ENCODE measurements around the gene LRRN4. TPM values are rescaled to one million over a fixed set of nuclear protein-coding genes. Genes with fewer than 3 reads are reported as not detected.

The LRRN4 gene
- total and polyA plus RNA-seq, 2 donors = 0.02 to 0.05 TPM

DNA sequence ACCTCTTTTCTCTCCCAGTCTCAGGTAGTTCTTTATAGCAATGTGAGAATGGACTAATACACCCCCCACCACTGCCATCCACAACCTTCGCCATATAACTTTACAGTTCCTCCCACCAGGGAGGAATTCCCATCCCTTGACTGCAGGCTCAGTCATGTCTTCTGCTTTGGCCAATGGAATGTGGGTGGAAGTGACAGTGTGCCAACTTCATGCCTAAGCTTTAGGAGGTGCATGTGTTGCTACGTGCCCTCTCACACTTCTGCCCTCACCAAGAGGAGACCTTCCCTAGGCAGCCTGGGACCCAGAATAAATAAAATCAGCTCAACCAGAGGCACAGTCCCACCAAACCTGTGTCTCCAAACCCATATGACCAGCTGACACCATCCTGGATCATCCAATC lies 33.0 kb upstream of the LRRN4 start:
- Histone ChIP-seq H3K4me1 (ENCODE audit: control insufficient read depth in 2 of 2, insufficient read depth in 2 of 2, low read length in 2 of 2) (no peaks in the 10 kb centered on the region), H3K27me3 (ENCODE audit: control insufficient read depth in 2 of 2, insufficient read depth in 1 of 2, low read length in 1 of 2) (no peaks in the 10 kb centered on the region), H3K9me3 (ENCODE audit: control insufficient read depth in 2 of 2, insufficient read depth in 1 of 2, low read length in 1 of 2) (no peaks in the 10 kb centered on the region), H3K27ac (ENCODE audit: low read depth in 1 of 2, low read length in 1 of 2) (no peak overlapping the region), H3K4me3 (ENCODE audit: low read length in 2 of 2) (no peak overlapping the region), H3K36me3 (ENCODE audit: control insufficient read depth in 2 of 2, insufficient read depth in 2 of 2, low read length in 1 of 2) (no peaks in the 10 kb centered on the region)
- no peak for DNase-seq (ENCODE audit: low read depth in 6 of 9, low spot score in 9 of 9)
- 98% methylated on average over 2 of the region's 2 CpGs for WGBS

DNA sequence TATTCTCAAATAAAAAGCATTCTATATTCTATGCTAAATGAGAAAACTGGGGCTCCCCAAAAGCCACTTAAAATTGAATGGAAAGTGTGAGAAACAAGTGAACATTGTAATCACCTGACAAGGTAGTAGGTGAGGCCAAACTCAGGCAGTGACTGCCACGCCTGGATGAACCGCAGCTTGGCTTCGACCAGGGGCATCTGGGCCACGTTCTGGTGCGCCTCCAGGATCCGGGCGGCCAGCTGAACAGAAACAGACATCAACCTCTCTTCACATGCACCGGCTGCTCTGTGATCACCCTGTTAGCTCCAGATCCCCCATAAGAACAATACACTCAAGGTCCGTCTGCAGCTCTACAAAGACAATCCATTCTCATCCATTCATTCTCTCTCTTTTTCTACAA lies 30.1 kb upstream of the LRRN4 start:
- WGBS = 87% methylated on average over 9 of the region's 9 CpGs
- H3K9me3 ChIP-seq (ENCODE audit: control insufficient read depth in 2 of 2, insufficient read depth in 1 of 2, low read length in 1 of 2) = no peaks in the 10 kb centered on the region
- no peak for DNase-seq (ENCODE audit: low read depth in 6 of 9, low spot score in 9 of 9)
- H3K36me3 ChIP-seq (ENCODE audit: control insufficient read depth in 2 of 2, insufficient read depth in 2 of 2, low read length in 1 of 2) = no peaks in the 10 kb centered on the region
- H3K27me3 ChIP-seq (ENCODE audit: control insufficient read depth in 2 of 2, insufficient read depth in 1 of 2, low read length in 1 of 2) = no peaks in the 10 kb centered on the region
- no peak overlapping the region for H3K4me3 ChIP-seq (ENCODE audit: low read length in 2 of 2)
- H3K27ac ChIP-seq (ENCODE audit: low read depth in 1 of 2, low read length in 1 of 2) = no peak overlapping the region
- H3K4me1 ChIP-seq (ENCODE audit: control insufficient read depth in 2 of 2, insufficient read depth in 2 of 2, low read length in 2 of 2) = no peaks in the 10 kb centered on the region

- DNase-seq (ENCODE audit: low read depth in 6 of 9, low spot score in 9 of 9) = no peak
- no peaks in the 10 kb centered on the region for H3K9me3 ChIP-seq (ENCODE audit: control insufficient read depth in 2 of 2, insufficient read depth in 1 of 2, low read length in 1 of 2)
- 96% methylated on average over 2 of the region's 2 CpGs for WGBS
- no peak overlapping the region for H3K27ac ChIP-seq (ENCODE audit: low read depth in 1 of 2, low read length in 1 of 2)
- H3K27me3 ChIP-seq (ENCODE audit: control insufficient read depth in 2 of 2, insufficient read depth in 1 of 2, low read length in 1 of 2) = no peaks in the 10 kb centered on the region
- no peak overlapping the region for H3K4me3 ChIP-seq (ENCODE audit: low read length in 2 of 2)
- no peaks in the 10 kb centered on the region for H3K4me1 ChIP-seq (ENCODE audit: control insufficient read depth in 2 of 2, insufficient read depth in 2 of 2, low read length in 2 of 2)
- no peaks in the 10 kb centered on the region for H3K36me3 ChIP-seq (ENCODE audit: control insufficient read depth in 2 of 2, insufficient read depth in 2 of 2, low read length in 1 of 2)
Observed at GRCh38 chr20:6081236-6081635, 27.4 kb upstream of the LRRN4 start.

GRCh38 chr20:6079016-6079415 lies 25.2 kb upstream of the LRRN4 start:
- Histone ChIP-seq H3K27ac (ENCODE audit: low read depth in 1 of 2, low read length in 1 of 2) (no peak overlapping the region), H3K27me3 (ENCODE audit: control insufficient read depth in 2 of 2, insufficient read depth in 1 of 2, low read length in 1 of 2) (no peaks in the 10 kb centered on the region), H3K4me3 (ENCODE audit: low read length in 2 of 2) (no peak overlapping the region), H3K9me3 (ENCODE audit: control insufficient read depth in 2 of 2, insufficient read depth in 1 of 2, low read length in 1 of 2) (no peaks in the 10 kb centered on the region), H3K4me1 (ENCODE audit: control insufficient read depth in 2 of 2, insufficient read depth in 2 of 2, low read length in 2 of 2) (no peaks in the 10 kb centered on the region), H3K36me3 (ENCODE audit: control insufficient read depth in 2 of 2, insufficient read depth in 2 of 2, low read length in 1 of 2) (no peaks in the 10 kb centered on the region)
- DNase-seq (ENCODE audit: low read depth in 6 of 9, low spot score in 9 of 9) = no peak
- WGBS = 91% methylated on average over 2 of the region's 2 CpGs

DNA sequence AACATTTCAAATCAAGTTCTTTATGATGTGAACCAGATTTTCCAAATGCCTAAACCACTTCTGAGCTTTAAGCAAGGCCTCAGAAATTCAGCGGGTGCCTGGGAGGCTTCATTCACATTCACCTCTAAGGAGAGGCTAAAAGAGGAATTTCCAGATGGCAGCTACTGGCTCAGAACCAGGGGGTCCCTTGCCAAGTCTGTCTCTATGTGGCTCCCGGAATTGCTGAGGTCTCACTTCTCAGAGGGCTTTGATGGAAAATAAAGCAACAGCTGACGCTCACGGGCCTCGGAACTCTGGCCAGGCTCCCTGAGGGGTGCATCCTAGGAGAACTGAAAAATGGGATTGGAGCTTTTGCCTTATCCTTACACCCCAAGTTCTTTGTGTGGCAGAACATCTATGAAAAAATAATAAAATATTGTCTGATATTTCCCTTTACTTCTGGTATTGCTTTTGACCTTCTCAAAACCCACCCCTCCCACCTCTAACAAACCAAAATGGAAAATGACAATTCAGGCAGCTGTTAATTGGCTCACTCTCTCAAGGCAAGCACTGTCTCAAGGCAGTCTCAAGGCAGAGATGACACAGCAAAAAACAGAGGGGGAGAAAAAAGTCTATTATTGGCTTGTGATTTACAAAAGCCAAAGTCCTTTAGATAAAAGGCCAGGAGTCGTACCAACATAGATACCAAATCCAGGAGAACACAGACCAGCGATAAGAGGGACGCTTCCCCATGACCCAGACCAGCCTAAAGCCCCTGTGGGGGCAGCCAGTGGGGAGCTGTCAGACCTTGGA lies 21.8 kb upstream of the LRRN4 start:
- WGBS = 92% methylated on average over 8 of the region's 8 CpGs
- no peak overlapping the region for H3K27ac ChIP-seq (ENCODE audit: low read depth in 1 of 2, low read length in 1 of 2)
- DNase-seq (ENCODE audit: low read depth in 6 of 9, low spot score in 9 of 9) = no peak
- no peaks in the 10 kb centered on the region for H3K27me3 ChIP-seq (ENCODE audit: control insufficient read depth in 2 of 2, insufficient read depth in 1 of 2, low read length in 1 of 2)
- no peaks in the 10 kb centered on the region for H3K9me3 ChIP-seq (ENCODE audit: control insufficient read depth in 2 of 2, insufficient read depth in 1 of 2, low read length in 1 of 2)
- no peaks in the 10 kb centered on the region for H3K4me1 ChIP-seq (ENCODE audit: control insufficient read depth in 2 of 2, insufficient read depth in 2 of 2, low read length in 2 of 2)
- no peak overlapping the region for H3K4me3 ChIP-seq (ENCODE audit: low read length in 2 of 2)
- no peaks in the 10 kb centered on the region for H3K36me3 ChIP-seq (ENCODE audit: control insufficient read depth in 2 of 2, insufficient read depth in 2 of 2, low read length in 1 of 2)

DNA sequence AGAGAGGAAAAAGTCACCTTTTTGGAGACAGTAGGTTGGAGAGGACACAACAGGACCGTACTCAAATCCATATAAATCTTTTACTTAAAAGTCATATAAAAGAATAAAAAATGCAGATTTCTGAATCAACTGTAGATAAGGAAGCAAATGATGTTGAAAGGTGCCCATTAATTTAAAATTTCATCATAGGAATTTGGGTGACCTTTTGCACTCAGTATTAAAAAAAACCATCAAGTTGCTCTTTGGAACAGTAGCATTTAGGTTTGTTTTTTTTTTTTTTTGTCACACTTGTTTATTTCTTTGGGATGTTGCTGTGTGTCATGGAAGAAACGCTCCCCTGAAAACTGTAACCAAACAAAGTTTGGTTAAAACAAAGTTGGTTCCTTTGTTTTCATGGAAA lies 20.9 kb upstream of the LRRN4 start:
- no peak overlapping the region for H3K27ac ChIP-seq (ENCODE audit: low read depth in 1 of 2, low read length in 1 of 2)
- H3K4me1 ChIP-seq (ENCODE audit: control insufficient read depth in 2 of 2, insufficient read depth in 2 of 2, low read length in 2 of 2) = no peaks in the 10 kb centered on the region
- no peak for DNase-seq (ENCODE audit: low read depth in 6 of 9, low spot score in 9 of 9)
- H3K9me3 ChIP-seq (ENCODE audit: control insufficient read depth in 2 of 2, insufficient read depth in 1 of 2, low read length in 1 of 2) = no peaks in the 10 kb centered on the region
- WGBS = 96% methylated on average over 2 of the region's 2 CpGs
- no peaks in the 10 kb centered on the region for H3K27me3 ChIP-seq (ENCODE audit: control insufficient read depth in 2 of 2, insufficient read depth in 1 of 2, low read length in 1 of 2)
- no peak overlapping the region for H3K4me3 ChIP-seq (ENCODE audit: low read length in 2 of 2)
- no peaks in the 10 kb centered on the region for H3K36me3 ChIP-seq (ENCODE audit: control insufficient read depth in 2 of 2, insufficient read depth in 2 of 2, low read length in 1 of 2)

GRCh38 chr20:6074145-6074561 lies 20.3 kb upstream of the LRRN4 start:
- 79% methylated on average over 2 of the region's 2 CpGs for WGBS
- Histone ChIP-seq H3K4me3 (ENCODE audit: low read length in 2 of 2) (no peak overlapping the region), H3K4me1 (ENCODE audit: control insufficient read depth in 2 of 2, insufficient read depth in 2 of 2, low read length in 2 of 2) (no peaks in the 10 kb centered on the region), H3K36me3 (ENCODE audit: control insufficient read depth in 2 of 2, insufficient read depth in 2 of 2, low read length in 1 of 2) (no peaks in the 10 kb centered on the region), H3K9me3 (ENCODE audit: control insufficient read depth in 2 of 2, insufficient read depth in 1 of 2, low read length in 1 of 2) (no peaks in the 10 kb centered on the region), H3K27ac (ENCODE audit: low read depth in 1 of 2, low read length in 1 of 2) (no peak overlapping the region), H3K27me3 (ENCODE audit: control insufficient read depth in 2 of 2, insufficient read depth in 1 of 2, low read length in 1 of 2) (no peaks in the 10 kb centered on the region)
- DNase-seq (ENCODE audit: low read depth in 6 of 9, low spot score in 9 of 9) = peak in 2 of 9 donors; percentile 35 to 38

DNA sequence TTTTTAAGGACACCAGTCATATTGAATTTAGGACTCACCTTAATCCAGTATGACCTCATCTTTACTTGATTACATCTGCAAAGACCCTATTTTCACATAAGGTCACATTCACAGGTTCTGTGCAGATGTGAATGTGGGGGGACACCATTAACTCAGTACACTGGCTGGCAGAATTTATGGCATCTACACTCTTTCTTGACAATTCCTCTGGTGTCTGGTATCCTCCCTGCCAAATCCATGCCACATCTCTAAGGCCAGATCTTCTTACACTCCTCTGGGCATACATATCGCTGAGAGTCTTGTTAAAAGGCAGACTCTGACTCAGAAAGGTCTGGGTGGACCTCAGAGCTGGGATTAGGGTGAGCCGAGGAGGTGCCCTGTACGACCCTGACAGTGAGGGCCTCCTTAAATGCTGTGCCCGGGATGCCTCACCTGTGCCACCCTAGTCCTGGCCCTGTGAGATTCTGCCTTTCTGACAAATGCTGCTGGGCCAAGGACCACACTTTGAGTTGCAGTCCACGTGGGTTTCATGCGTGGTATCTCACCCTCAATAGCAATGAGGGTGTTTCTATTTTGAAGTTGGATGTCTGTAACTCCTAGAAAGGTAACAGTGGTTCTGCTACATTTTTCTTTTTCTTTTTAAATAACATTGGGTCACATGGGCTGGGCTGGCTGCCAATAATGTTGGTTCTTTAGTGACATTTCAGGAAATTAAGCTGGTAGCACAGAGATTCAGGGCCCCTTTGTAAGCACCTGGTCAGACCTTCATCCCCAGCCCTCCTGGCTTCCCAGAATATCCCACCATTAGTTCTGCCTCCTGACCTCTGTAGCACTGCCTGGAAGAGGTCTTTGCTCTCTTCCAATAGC lies 17.2 kb upstream of the LRRN4 start:
- H3K36me3 ChIP-seq (ENCODE audit: control insufficient read depth in 2 of 2, insufficient read depth in 2 of 2, low read length in 1 of 2) = no peaks in the 10 kb centered on the region
- WGBS = 91% methylated on average over 6 of the region's 6 CpGs
- DNase-seq (ENCODE audit: low read depth in 6 of 9, low spot score in 9 of 9) = no peak

DNA sequence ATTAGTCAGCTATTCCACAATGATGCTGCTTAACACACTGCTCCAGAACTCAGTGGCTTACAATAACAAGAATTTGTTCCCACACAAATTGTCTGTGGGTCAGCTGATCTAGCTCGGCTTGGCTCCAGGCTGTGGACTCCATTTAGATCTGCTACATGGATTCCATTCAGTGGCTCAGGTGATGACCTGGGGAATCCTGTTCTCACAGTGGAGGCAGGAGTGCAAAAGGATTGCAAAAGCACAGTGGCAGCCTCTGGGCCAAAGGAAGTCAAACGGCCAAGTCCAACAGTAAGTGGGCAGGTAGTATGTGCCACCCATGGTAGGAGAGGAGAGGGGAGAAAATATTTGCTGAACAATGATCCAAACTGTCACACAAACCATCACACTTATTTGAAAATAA lies 15.8 kb upstream of the LRRN4 start:
- Histone ChIP-seq H3K9me3 (ENCODE audit: control insufficient read depth in 2 of 2, insufficient read depth in 1 of 2, low read length in 1 of 2) (no peaks in the 10 kb centered on the region), H3K4me1 (ENCODE audit: control insufficient read depth in 2 of 2, insufficient read depth in 2 of 2, low read length in 2 of 2) (no peaks in the 10 kb centered on the region), H3K27ac (ENCODE audit: low read depth in 1 of 2, low read length in 1 of 2) (no peak overlapping the region), H3K27me3 (ENCODE audit: control insufficient read depth in 2 of 2, insufficient read depth in 1 of 2, low read length in 1 of 2) (no peaks in the 10 kb centered on the region), H3K4me3 (ENCODE audit: low read length in 2 of 2) (no peak overlapping the region), H3K36me3 (ENCODE audit: control insufficient read depth in 2 of 2, insufficient read depth in 2 of 2, low read length in 1 of 2) (no peaks in the 10 kb centered on the region)
- 98% methylated on average over 2 of the region's 2 CpGs for WGBS
- DNase-seq (ENCODE audit: low read depth in 6 of 9, low spot score in 9 of 9) = no peak

More for the DNA sequence above, 17.2 kb upstream of the LRRN4 start:
- no peak overlapping the region for H3K4me3 ChIP-seq (ENCODE audit: low read length in 2 of 2)
- no peaks in the 10 kb centered on the region for H3K4me1 ChIP-seq (ENCODE audit: control insufficient read depth in 2 of 2, insufficient read depth in 2 of 2, low read length in 2 of 2)
- no peak overlapping the region for H3K27ac ChIP-seq (ENCODE audit: low read depth in 1 of 2, low read length in 1 of 2)
- no peaks in the 10 kb centered on the region for H3K9me3 ChIP-seq (ENCODE audit: control insufficient read depth in 2 of 2, insufficient read depth in 1 of 2, low read length in 1 of 2)
- H3K27me3 ChIP-seq (ENCODE audit: control insufficient read depth in 2 of 2, insufficient read depth in 1 of 2, low read length in 1 of 2) = no peaks in the 10 kb centered on the region

Data from thymus (tissue), 11 donors.